Activated CD8-positive, alpha-beta memory T cell treated with anti-CD3 and anti-CD28 coated beads for 24 hours (primary cell): Measurements from ENCODE around the gene TMEM132D.
"Not testable (repeated sequence)": the region's sequence is repeated elsewhere in the genome, so short reads cannot be mapped to it uniquely, and the experiment has no call there.

Experiments used
- DNase-seq: peaks from one replicate; pipeline ENCODE4 v3.0.0-alpha.2; 2020

TMEM132D gene

DNA sequence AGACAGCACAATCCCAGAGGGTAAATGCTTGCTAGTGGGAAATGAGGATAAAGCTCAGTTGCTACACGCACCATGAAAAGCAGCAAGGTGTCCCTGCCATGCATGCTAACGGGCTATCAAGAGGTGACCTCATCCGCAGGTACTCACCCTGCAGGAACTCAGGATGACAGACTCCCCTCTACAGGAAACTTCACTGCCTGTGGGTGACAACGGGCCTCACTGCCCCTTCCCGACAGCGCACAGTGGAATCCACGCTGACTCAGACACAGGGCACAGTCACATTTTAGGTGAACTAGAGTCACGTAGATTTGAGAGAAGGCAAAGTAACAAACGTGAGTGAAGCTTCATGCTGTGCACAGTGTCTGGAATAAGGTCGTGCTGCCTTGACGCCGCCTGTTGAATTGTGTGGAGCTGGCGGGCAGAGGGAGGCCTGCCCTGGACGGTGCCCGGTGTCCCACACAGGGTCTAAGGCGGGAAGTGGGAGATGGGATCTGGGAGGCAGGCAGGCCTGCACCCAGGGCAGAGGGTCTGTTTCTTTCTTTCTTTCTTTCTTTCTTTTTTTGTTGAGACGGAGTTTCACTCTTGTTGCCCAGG is 331.8 kb downstream of the TMEM132D start:
- no peak for DNase-seq

DNA sequence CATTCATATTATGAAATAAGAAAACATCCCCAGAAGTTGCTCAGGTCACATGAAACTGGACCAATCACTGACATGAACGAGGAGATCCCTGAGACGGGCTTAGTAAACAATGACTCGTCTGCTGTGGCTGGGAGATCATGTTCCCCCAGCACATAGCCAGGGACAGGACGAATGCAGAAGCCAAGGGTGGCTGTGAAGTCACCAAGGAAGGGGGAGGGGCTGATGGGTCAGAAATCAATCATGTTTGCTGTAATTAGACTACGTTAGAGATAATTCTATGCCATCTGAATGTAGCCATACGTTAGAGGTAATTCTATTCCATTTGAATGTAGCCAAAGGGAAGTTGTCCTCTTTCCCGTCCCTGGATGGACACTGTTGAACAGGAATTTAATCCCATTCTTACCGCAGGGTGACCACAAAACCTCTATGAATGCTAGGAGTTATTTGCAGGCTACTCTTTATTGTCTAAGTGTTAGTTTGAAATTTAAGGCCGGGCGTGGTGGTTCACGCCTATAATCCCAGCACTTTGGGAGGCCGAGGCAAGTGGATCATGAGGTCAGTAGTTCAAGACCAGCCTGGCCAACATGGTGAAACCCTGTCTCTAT is 332.9 kb downstream of the TMEM132D start:
- DNase-seq, result no peak

DNA sequence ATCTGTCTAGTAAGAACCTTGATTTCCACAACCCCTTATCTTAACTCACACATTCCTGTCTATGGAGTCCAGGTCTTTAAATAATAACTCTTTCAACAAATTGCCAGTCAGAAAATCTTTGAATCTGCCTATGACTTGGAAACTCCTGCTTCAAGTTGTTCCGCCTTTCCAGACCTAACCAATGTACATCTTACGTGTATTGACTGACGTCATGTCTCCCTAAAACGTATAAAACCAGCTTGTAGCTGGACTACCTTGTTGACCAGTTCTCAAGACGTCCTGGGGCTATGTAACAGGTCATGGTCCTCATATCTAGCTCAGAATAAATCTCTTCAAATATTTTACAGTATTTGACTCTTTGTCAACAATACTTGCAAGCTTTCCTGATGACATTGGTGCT is 337.0 kb downstream of the TMEM132D start:
- DNase-seq, result no peak

DNA sequence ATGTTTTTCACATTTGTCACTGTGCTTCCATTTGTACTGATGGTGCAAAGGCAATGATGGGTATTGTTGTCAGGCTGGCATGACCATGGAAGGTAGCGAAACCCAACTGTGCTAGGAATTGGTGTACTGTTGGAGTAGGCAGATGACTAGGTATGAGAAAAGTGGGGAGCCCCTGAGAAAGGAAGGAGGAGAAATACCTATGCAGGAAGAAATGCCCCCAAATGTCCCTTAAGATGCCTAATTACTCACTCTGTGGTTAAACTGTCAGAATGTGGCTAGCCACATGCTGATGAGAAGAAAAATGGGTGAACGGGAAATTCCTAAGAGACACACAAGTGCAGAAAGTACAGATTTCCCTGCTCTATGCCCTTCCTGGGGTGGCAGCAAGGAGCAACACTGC is 339.1 kb downstream of the TMEM132D start:
- DNase-seq, result no peak

DNA sequence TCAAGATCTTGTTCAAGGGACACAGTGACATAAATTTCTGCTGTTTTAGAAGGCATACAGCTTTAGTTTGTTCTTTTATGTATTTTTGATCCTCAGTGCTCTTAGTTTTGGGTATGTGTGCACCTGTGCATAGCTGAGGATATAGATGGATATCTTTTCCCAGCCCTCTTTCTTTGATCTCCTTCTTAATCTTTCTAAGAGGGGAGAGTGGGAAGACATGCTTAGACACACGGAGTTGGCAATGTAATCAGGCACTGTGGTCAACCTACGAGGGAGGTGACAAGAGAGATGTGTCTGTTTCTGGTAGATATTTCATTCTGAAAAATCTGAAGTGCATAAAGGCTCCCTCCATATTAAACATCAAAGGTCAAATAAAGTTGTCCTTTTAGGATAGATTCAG is 340.6 kb downstream of the TMEM132D start:
- no peak for DNase-seq

DNA sequence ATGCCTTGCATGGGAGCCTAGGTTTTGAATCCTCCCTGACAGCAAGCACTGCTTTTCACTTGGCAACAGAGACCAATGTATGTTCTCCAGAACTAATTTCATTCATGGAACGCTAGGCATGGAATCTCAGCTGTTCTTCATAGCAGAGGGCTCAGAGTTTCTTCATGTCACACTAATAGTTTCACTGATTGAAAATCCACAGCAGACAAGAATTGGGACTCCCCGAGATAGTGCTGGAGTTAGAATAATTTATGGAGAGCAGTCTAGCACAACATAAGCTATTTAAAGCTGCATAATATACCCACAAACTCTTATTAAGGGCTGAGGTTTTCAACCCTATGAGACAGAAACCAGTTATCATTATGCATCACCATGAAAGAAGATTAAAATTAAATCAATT is 342.5 kb downstream of the TMEM132D start:
- no peak for DNase-seq

DNA sequence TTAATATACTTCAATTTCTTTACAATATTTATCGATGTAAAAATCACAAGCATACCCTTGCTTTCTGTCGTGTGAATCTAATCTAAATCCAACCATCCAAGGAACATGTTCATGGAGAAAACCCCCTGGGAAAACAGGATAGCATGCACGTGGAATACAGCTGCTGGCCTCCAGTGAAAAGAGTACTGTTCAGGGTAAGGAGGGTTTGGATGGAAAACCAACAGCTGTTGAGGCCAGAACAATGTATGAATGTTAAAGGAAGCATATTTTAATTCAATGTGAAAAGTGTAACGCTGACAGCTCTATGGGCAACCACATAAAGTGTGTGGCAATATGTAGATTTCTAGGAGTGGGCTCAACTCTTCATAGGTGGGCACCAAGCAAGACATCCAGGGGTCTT is 344.0 kb downstream of the TMEM132D start:
- DNase-seq, result no peak

DNA sequence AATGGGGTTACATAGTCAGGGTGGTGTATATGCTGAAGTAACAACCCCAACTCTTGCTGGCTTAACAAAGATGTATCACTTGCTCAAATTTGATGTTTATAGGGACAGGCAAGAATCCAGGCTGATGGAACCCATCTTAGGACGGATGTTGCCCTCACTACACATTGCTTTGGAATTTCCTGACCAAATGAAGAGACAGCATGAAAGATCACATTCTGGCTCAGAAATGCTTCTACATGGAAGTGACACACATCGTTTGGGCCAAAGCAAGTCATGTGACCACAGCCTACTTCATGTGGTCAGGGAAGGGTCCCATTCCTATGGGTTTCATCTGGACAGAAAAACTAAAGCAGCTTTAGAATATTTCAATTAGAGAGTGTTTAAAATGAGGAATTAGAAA is 345.8 kb downstream of the TMEM132D start:
- DNase-seq, result no peak

DNA sequence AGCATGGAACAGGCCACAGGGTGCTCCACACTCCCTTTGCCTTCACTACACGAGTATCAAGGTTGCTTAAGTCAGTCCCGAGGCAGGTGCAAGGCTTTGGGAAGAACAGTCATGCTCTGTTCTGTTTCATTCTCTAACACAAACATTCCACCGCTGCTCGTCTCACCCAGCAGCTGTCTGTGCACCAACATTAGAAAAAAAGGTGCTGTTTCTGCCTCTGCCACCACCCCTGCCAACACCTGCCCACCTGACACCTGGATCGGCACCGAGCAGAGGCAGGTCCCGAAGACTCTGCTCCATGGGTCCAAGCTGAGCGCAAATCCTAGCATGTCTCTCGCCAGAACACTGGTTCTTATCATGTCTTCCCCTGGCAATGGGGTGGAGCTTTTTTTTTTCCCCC is 347.7 kb downstream of the TMEM132D start:
- DNase-seq, result no peak

DNA sequence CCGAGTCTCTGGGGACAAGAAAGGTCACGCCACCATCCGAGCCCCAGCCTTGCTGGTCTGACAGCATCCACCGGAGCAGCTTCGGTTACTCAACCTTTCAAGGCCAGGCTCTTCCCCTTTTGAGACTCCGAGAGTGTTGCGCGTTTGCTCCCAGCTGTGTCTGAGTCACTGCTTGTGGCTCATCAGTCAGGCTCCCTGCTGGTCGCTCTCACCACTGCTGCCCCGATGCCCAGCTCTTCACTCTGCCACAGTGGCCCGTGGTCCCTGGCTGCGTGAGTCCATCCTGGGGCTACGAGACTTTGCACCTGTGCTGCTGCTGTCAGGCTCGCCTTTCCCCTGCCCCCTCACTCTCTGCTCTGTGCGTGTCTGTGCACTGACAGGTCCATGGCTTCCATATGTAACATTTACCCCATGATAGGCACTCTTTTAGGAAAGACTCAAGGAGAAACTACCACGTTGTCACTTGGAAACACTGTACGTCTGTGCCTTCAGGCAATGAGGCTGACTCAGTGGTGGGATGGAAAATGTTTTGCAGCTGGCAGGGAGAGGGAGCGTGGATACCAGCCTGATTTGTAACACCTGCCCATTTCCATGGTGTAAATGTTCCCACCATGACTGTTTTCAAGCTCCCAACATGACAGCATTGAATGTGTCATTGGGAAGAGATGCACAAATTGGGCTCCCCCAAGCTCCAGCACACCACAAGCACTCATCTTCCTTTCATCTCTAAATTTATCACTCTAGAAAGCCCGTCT is 350.7 kb downstream of the TMEM132D start:
- no peak for DNase-seq

DNA sequence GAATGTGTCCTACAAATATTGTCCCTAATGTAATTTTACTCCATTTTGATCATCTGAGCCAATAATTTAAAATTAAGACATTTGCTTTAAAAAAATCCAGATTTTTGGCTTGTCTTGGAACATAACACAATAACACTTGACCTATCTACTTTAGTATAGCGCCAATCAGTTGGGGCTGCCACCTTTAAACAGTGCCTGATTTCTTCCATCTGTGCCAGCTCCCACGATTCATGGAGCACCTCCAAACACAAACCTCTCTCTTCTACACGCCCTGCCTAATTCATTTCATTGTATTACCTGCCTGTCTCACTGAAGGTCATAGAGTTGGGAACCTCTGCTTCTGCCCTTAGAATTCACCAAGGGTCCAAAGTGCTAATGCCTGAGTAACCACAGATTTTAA is 352.4 kb downstream of the TMEM132D start:
- no peak for DNase-seq

DNA sequence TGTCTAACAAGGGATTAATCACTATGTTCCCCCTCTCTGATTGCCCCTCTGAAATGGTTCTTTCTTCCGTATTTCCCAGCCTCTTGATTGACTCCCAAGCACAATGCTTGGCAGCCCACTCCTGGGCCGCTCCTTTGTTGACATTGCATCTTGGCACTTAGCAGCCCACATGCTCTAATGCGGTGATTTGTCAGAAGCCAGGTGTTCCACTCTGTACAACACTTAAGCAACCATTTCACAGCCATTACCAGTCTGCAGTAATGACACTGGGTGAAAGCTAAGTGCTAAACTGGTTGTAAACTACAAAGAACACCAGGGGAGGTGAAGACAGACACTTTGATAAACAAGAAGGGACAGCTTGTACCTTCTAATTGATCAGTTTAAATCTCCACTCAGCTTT is 353.5 kb downstream of the TMEM132D start:
- DNase-seq, result no peak

DNA sequence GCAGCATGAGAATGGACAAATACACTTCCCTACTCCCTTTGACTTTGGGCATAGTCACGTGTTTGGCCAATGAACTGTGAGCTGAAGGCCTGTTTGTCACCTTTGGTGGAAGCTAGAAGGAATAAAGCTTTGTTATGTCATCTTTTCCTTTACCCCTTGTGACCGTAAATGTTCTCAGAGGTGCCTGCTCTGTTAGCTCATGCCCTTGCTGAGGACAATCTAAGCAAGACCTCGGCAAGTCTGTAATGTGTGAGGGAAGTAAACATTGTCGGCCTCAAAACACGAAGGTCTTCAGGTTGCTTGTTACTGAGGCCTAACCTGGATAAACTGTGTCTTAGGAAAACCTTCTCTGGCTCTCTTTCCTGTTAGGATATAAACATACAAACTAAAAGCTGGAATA is 354.2 kb downstream of the TMEM132D start:
- no peak for DNase-seq

DNA sequence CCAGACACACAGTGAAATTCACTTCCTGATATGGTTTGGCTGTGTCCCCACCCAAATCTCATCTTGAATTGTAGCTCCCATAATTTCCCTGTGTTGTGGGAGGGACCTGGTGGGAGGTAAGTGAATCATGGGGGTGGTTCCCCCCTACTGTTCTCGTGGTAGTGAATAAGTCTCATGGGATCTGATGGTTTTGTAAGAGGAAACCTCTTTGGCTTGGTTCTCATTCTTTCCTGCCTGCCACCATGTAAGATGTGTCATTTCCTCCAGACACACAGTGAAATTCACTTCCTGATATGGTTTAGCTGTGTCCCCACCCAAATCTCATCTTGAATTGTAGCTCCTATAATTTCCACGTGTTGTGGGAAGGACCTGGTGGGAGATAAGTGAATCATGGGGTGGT is 354.8 kb downstream of the TMEM132D start:
- DNase-seq, result not testable (repeated sequence)

DNA sequence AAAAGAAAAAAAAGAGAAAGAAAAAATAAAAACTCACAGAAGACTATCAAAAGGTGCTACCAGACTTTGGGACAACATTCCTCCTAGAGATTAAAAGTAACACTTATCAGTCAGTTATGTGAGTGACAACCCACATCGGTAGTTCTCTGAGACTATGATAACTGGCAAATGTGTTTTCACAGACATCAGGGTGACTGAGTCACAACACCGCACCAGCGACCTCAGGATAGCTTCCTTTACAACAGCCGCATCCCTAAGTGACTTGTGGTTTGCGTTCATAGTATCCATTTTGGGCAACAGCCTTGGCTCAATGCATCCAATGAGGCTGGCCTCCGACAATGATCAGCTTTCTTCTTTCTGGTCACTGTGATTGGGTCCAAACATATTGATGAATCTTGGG is 359.1 kb downstream of the TMEM132D start:
- no peak for DNase-seq

DNA sequence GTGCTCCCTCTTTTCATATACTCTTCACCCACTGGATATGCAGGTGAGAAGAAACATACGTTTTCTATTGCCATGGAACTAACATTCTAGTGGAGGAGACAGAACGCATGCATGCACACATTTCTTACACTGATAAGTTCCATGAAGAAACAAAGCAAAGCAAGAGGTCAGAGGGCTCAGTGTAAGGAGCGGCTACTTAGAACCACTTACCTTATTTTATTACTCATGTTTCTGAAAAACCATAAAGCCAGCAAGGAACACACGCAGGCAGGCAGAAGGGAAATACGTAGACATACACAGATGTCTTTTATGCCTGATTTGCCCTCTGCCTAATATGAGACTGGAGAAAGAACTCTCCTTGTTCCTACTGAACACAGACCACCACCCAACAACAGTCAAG is 362.9 kb downstream of the TMEM132D start:
- no peak for DNase-seq

DNA sequence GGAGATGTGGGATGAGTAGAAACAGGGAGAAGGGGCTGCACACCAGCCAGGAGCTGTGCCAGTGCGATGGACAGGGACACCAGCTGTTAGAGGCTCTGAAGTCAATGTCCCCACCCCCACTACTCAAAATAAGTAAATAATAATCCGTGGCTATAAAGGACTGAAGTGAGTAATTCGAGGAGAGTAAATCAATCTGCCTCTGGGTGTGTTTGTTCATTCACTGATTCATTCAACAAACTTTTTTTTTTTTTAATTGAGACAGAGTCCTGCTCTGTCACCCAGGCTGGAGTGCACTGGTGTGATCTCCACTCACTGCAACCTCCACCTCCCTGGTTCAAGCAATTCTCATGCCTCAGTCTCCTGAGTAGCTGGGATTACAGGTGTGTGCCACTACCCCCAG is 363.6 kb downstream of the TMEM132D start:
- no peak for DNase-seq

DNA sequence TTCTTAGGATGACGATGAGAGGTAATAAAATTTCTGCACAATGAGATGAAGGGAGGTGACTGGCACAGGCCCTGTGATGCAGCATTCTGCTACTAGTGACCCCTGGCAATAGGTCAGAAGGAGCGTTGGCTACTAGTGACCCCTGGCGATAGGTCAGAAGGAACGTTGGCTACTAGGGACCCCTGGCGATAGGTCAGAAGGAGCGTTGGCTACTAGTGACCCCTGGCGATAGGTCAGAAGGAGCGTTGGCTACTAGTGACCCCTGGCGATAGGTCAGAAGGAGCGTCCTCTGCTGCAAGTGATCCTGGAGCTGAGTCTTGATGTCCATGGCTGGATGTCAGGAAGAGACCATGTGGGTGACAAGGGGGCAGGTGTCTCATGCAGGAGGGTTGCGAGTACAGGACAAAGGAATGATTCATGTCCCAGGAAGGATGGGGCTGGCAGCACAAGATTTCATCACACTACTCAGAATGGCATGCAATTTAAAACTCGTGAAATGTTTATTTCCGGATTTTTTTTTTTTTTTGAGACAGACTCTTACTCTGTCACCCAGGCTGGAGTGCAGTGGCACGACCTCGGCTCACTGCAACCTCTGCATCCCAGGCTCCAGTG is 365.0 kb downstream of the TMEM132D start:
- not testable (repeated sequence) for DNase-seq

DNA sequence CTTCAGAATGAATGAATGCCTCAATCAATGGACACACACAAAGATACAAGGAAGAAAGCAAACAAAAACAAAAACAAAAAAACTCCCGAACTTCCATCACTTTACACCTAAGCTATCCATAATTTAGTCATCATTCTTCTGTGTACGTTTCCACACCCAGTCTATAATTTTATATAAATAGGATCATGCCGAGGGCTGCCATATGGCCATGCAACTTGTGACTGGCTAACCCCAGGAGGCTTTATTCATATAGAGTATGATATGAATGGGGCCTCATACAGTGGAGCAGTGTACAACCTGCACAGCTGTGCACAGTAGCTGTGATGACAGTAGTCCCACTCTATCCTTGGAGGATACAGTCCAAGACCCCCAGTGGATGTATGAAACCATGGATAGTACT is 365.7 kb downstream of the TMEM132D start:
- no peak for DNase-seq

DNA sequence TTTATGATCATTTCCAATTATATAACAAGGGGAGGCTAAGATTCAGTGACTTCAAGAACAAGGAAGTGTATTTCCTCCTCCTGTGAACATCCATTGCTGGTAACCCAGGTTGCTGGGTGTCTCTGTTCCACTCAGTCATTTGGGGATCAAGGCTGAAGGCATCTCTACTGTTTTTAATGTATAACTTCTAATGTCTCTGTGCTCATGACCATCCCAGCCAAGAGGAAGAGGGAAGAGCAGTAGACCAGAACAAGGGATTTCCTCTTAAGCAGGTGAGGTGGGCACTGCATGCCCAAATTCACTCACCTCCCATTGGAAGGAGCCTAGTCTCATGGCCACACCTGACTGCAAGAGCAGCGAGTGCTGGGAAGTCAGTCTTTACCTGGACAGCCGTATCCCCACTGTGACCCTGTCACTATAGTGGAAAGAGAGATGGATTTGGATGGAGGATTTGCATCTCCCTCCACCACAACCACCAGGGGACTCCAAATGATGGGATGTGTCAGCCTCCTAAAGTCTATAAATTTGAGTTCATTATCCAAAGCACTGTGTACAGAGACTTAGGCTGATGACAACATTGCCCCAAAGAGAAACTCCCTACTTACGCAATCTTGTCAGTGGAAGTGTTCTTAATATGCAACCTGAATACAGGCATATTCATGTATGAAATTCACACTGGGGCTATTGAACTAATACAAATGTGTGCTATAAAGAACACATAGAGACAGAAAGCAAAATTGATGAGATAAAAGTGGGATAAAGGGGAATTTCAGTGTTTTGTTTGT is 368.7 kb downstream of the TMEM132D start:
- DNase-seq, result no peak

DNA sequence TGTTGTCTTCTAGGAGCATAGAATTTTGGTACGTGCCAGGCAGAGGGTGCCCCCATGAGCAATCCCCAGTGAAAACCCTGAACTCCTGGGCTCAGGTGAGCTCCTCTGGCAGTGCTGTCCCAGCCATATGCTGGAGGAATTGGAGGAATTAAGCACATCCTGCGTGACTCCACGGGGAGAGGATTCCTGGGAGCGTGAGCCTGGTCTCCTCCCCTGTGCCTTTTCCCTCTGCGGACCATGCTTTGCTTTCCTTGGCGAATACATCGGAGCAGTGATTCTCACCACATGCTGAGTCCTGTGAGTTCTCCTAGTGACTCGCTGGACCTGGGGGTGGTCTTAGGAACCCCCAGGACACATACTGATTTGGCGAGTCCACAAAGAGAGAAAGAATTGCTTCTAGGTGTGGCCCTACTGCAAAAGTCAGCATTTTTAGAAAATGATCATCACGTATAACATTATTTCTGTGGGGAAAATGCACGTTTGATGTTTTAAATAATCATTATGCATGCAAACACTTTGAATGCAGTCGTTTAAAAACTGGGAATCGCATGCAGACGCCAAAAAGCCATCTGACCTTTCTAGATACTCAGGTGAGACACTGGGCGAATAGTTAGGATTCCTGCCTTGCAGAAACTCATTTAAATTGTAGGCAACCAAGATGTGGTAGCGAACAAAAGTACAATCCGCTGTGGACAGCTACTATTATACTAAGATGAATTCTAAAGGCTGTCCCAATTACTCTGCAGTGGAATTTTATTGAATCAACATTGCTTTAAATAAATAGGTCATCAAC is 370.9 kb downstream of the TMEM132D start:
- no peak for DNase-seq

DNA sequence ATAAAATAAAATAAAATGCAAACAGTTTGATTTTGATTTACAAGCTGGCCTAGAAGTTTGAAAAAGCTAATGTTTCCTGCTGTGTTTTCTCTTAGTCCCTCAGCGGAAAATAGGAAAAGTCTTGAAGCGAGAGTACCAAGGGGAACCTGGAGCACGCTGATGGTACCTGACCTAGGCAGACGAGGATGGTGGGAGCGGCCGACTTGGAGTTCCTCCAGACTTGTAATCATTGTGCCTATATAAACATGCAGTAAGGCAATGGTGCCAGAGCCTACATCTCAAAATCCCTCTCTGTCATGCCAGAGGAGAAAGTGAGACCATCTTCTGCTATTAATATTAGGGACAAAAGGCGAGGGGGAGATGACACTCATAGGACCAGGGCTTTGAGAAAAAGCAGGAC is 371.7 kb downstream of the TMEM132D start:
- no peak for DNase-seq
